T-helper 17 cell (primary cell): ENCODE data around the gene HSDL1. TPM values are rescaled to one million over a fixed set of nuclear protein-coding genes. Genes with fewer than 3 reads are reported as not detected.
A peak's percentile ranks its signal among the peaks of the same experiment; 100 is the strongest.

ENCODE experiments used
- ATAC-seq: fragments of 150-1000 bp; cut with Tn5 transposase; 2 replicates; pipeline ENCODE4 v1.10.0; 2021; ENCODE audit warnings: mild to moderate bottlenecking, moderate library complexity
- DNase-seq, 3 donors: peaks; one replicate each; pipeline versions ENCODE4 v3.0.0 to v3.0.0-alpha.2; 2020 to 2021
- H3K9me3 ChIP-seq: one replicate; pipeline ENCODE4 v1.7.0; 2013; ENCODE audit warnings: low read length, mild to moderate bottlenecking; ENCODE audit not compliant: control insufficient read depth, poor library complexity, severe bottlenecking
- H3K27ac Mint-ChIP-seq: one replicate; pipeline ENCODE4 v1.8.0; 2022; ENCODE audit warnings: mild to moderate bottlenecking, moderate library complexity, mixed read lengths
- H3K27me3 Mint-ChIP-seq: one replicate; pipeline ENCODE4 v1.8.0; 2022; ENCODE audit warnings: mixed read lengths
- H3K36me3 Mint-ChIP-seq: one replicate; pipeline ENCODE4 v1.8.0; 2022; ENCODE audit warnings: low read depth, mixed read lengths
- H3K4me1 Mint-ChIP-seq: one replicate; pipeline ENCODE4 v1.8.0; 2022; ENCODE audit warnings: mild to moderate bottlenecking, mixed read lengths
- H3K4me3 Mint-ChIP-seq: one replicate; pipeline ENCODE4 v1.8.0; 2022; ENCODE audit warnings: mild to moderate bottlenecking, moderate library complexity, mixed read lengths
- total RNA-seq, 4 donors: library from RNA in 2 of 4; stranded (reverse) in 2 of 4; gene quantifications; one replicate each; pipeline ENCODE4 v1.2.3 and lab custom pipeline; 2022 to 2026

HSDL1 gene
- total RNA-seq, 2 donors from 2014 or later, result 11.9 to 12.6 TPM

- no peaks in the 10 kb centered on the region for H3K9me3 ChIP-seq
- peaks cover 4% of the 10 kb centered on the region for H3K36me3 Mint-ChIP-seq
- DNase-seq, result no peak
- no peak overlapping the region for H3K4me3 Mint-ChIP-seq
- peaks cover 10% of the 10 kb centered on the region for H3K4me1 Mint-ChIP-seq
- no peaks in the 10 kb centered on the region for H3K27me3 Mint-ChIP-seq
- ATAC-seq, result no peak
- H3K27ac Mint-ChIP-seq, result no peak overlapping the region
Measured at GRCh38 chr16:84181144-84181915, 36.4 kb upstream of the HSDL1 start.

DNA sequence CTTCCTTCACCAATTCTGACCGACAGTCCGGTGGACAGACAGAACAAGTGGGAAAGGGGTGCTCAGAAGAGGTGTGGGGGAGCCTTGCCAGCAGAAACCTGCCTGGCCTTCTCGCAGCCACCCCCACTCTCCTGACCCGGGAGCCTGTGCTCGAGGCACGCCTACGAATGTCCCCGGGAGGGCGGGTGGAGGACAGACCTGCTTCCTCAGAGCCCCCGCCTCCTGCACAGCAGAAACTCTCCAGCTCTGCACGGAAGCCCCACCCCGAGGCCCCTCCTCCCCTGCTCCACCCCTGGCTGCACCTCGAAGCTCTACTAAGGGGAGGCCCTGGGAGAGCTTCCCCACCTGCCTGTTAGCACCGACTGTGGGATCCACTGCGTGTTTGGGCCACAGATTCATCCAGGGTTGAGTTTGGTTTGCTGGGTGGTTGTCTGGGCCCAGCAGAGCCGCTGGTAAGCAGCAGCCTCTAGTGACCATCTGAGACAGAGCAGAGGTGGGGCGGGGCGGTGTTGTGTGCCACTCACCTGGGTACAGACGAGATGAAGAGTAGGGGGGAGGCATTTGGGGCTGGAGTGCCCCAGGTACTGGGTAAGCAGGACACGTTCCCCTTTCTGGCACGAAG lies 35.7 kb upstream of the HSDL1 start:
- peaks cover 4% of the 10 kb centered on the region for H3K36me3 Mint-ChIP-seq
- peaks cover 10% of the 10 kb centered on the region for H3K4me1 Mint-ChIP-seq
- no peak for DNase-seq
- no peaks in the 10 kb centered on the region for H3K9me3 ChIP-seq
- no peak overlapping the region for H3K4me3 Mint-ChIP-seq
- no peak for ATAC-seq
- H3K27me3 Mint-ChIP-seq, result no peaks in the 10 kb centered on the region
- no peak overlapping the region for H3K27ac Mint-ChIP-seq

DNA sequence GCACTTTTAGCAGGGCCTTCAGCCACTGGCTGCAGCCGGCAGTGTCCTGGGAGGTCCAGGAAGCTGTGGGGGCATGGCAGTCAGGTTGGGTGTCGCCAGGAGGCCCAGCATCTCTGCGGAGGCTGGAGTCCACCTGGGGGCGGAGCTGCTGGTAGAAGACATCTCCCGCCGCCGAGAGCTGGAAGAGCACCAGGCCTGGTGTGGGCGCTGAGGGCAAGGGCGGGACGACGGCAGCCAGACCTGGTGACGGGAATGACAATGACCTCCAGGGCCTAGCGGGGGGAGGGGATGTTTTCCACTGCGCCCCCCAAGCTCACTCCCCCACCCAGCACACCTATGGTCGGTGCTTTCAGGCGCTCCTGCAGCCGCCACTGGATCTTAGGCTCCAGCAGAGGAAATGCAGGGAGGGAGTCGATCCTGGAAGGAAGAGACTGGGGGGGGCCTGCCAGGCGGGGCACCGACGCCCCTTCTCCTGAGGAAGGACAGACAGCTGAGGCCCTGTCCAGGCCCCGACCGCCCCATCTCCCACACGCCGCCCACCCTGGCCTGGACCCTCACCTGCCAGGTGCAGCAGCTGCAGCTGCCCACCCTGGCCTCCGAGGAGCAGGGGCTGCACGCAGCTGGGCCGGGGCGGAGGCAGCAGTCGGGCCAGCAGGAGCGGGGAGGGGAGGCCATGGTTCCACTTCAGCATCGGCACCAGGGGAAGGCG lies 34.8 kb upstream of the HSDL1 start:
- Mint-ChIP-seq H3K4me3 (no peak overlapping the region), H3K4me1 (peaks cover 9% of the 10 kb centered on the region), H3K27ac (no peak overlapping the region), H3K27me3 (peaks cover 6% of the 10 kb centered on the region), H3K36me3 (peaks cover 4% of the 10 kb centered on the region)
- DNase-seq (no peak), ATAC-seq (no peak)
- H3K9me3 ChIP-seq, result no peaks in the 10 kb centered on the region

- H3K27me3 Mint-ChIP-seq, result peaks cover 10% of the 10 kb centered on the region
- no peaks in the 10 kb centered on the region for H3K9me3 ChIP-seq
- H3K27ac Mint-ChIP-seq, result no peak overlapping the region
- no peaks in the 10 kb centered on the region for H3K36me3 Mint-ChIP-seq
- DNase-seq, result no peak
- H3K4me1 Mint-ChIP-seq, result peaks cover 5% of the 10 kb centered on the region
- no peak for ATAC-seq
- H3K4me3 Mint-ChIP-seq, result no peak overlapping the region
Measured at GRCh38 chr16:84178892-84179611, 34.1 kb upstream of the HSDL1 start.

- ATAC-seq (no peak), DNase-seq (no peak)
- H3K9me3 ChIP-seq, result no peaks in the 10 kb centered on the region
- H3K4me3 Mint-ChIP-seq, result no peak overlapping the region
- H3K4me1 Mint-ChIP-seq, result peaks cover 5% of the 10 kb centered on the region
- H3K27ac Mint-ChIP-seq, result no peak overlapping the region
- H3K27me3 Mint-ChIP-seq, result peaks cover 10% of the 10 kb centered on the region
- H3K36me3 Mint-ChIP-seq, result no peaks in the 10 kb centered on the region
Measured at GRCh38 chr16:84178146-84178765, 33.3 kb upstream of the HSDL1 start.

DNA sequence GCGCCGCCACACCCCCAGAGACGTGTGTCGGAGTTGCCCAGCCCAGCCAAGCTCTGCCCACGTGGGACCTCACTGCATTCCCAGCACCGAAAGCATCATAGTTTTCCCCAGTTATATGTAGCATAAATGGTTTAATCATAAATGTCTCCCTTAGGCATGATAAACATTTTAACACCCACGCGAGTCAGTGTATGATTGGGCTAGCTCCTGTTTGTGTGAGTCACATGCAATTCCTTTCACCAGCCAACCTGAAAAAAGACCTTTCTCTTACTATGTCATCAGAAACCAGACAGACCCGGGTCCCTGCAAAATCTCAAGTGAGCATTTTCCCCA lies 32.7 kb upstream of the HSDL1 start:
- Mint-ChIP-seq H3K27me3 (peaks cover 14% of the 10 kb centered on the region), H3K4me1 (peaks cover 5% of the 10 kb centered on the region), H3K36me3 (no peaks in the 10 kb centered on the region), H3K4me3 (no peak overlapping the region), H3K27ac (no peak overlapping the region)
- no peak for ATAC-seq
- no peak for DNase-seq
- H3K9me3 ChIP-seq, result no peaks in the 10 kb centered on the region

DNA sequence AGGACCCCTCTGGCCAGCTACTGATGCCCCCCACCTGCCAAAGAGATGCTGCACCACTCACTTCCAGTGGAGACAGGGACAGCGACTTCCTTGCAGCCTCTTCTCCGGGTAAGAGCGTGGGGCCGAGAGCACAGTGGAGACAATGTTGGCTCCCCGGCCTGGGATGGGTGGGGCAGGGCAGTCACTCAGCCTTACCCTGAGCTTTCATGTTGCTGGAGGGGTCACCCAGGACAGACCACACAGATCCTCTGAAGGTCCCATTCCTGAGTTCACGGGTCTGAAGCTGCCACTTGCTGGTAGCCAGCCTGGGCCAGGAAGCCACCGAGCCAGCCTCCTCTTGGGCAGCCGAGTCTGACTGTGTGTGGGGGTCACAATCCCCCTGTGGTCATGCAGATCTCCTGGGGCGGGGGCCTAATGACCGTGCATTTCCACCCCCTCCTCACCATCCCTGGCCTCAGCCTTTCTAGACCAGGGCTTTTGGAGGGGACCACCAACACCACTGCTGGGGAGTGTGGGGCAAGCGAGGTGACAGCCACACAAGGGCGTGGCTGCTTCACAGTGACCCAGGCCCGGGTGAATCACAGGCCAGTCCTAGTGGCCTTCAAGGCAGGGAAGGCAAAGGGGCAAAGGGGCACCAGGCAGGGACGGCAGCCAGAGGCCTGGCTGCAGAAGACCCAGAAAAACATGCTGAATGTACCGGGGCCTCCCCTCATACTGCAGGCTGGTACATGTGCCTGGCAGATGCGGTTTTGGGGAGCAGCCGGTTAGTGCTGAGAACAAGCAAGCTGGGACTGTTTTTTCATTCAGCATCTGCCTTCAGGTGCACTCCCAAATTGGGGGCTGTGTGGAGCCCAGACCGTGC lies 31.4 kb upstream of the HSDL1 start:
- Mint-ChIP-seq H3K27ac (no peak overlapping the region), H3K27me3 (peaks cover 16% of the 10 kb centered on the region), H3K36me3 (no peaks in the 10 kb centered on the region), H3K4me1 (peaks cover 5% of the 10 kb centered on the region), H3K4me3 (no peak overlapping the region)
- ATAC-seq (no peak), DNase-seq (no peak)
- no peaks in the 10 kb centered on the region for H3K9me3 ChIP-seq

DNA sequence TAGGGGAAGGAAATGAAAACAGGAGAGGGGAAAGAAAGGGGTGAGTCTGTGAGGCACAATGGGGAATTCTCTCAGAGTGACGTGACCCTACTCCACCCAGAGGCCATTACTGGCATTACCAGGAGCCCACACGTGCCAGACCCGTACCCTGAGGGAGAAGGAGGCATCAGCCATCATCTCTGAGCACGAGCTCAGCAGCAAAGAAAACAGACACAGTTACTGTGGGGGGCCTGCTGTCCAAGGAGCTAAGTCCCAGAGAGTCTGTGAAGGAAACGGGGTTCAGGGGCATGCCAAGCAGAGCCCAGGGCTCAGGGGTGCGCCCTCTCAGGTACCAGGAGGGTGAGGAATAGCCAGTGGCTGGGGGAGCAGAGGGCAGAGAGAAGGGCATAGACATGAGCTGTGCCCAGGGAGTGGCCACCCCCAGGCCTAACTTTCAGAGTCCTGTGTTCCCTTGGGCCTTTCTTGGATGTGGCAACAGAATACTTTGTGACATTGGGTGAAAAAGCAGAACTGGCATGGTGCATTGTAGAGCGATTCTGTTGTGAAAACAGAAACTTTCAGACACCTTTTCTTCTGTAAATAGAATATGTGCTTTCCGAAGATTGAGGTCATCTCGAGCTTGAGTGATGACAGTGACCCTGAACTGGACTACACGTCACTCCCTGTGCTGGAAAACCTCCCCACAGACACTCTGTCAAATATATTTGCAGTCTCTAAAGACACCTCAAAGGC lies 30.5 kb upstream of the HSDL1 start:
- H3K36me3 Mint-ChIP-seq, result no peaks in the 10 kb centered on the region
- H3K4me1 Mint-ChIP-seq, result peaks cover 5% of the 10 kb centered on the region
- H3K4me3 Mint-ChIP-seq, result no peak overlapping the region
- peaks cover 16% of the 10 kb centered on the region for H3K27me3 Mint-ChIP-seq
- ATAC-seq (peak; percentile 93), DNase-seq (peak in 2 of 3 donors; percentile 31 to 37)
- no peaks in the 10 kb centered on the region for H3K9me3 ChIP-seq
- H3K27ac Mint-ChIP-seq, result no peak overlapping the region

DNA sequence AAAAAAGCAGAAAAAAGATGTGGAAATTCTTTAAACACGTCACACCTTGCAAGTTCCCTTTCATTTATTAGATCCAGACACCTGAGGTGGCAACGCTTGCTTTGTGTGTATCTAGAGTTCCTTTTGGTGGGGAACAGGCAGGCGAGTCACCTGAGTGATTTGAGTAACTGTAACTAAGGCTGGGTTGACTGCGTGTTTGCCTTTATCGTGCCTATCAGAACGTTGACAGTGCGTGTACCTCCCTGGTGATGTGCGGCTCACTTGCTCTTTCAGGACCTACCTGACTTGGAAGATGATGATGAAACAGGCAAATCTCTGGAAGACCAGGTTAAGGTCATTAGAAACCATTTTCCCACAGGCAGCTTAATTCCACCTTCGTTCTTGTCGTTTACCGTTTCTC lies 29.4 kb upstream of the HSDL1 start:
- Mint-ChIP-seq H3K36me3 (peaks cover 2% of the 10 kb centered on the region), H3K4me3 (no peak overlapping the region)
- no peak for ATAC-seq

DNA sequence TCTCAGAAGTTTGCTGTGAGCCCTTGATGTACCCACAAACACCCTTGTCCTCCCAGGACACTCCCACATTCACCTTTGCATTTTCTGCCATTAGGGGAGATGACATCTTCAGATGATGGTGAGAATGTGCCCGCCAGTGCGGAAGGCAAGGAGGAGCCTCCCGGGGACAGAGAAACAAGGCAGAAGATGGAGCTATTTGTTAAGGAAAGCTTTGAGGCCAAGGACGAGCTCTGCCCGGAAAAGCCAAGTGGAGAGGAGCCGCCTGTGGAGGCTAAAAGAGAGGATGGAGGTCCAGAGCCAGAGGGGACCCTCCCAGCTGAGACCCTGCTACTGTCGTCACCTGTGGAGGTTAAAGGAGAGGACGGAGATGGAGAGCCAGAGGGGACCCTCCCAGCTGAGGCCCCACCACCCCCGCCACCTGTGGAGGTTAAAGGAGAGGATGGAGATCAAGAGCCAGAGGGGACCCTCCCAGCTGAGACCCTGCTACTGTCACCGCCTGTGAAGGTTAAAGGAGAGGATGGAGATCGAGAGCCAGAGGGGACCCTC lies 24.9 kb upstream of the HSDL1 start:
- H3K36me3 Mint-ChIP-seq, result peaks cover 4% of the 10 kb centered on the region
- H3K27ac Mint-ChIP-seq, result no peak overlapping the region
- H3K9me3 ChIP-seq, result no peaks in the 10 kb centered on the region
- H3K4me3 Mint-ChIP-seq, result no peak overlapping the region
- H3K4me1 Mint-ChIP-seq, result peaks cover 2% of the 10 kb centered on the region
- H3K27me3 Mint-ChIP-seq, result peaks cover 34% of the 10 kb centered on the region
- DNase-seq, result no peak
- ATAC-seq, result no peak

More for the DNA sequence above, 29.4 kb upstream of the HSDL1 start:
- H3K4me1 Mint-ChIP-seq, result peaks cover 5% of the 10 kb centered on the region
- peaks cover 25% of the 10 kb centered on the region for H3K27me3 Mint-ChIP-seq
- no peak for DNase-seq
- H3K27ac Mint-ChIP-seq, result no peak overlapping the region
- no peaks in the 10 kb centered on the region for H3K9me3 ChIP-seq

GRCh38 chr16:84166796-84167695 lies 22.1 kb upstream of the HSDL1 start:
- Mint-ChIP-seq H3K27me3 (peaks cover 38% of the 10 kb centered on the region), H3K36me3 (peaks cover 4% of the 10 kb centered on the region), H3K4me3 (no peak overlapping the region), H3K27ac (no peak overlapping the region), H3K4me1 (peaks cover 2% of the 10 kb centered on the region)
- DNase-seq, result no peak
- ATAC-seq, result no peak
- H3K9me3 ChIP-seq, result no peaks in the 10 kb centered on the region
